Astrocyte (in vitro differentiated cells and primary cell): Measurements from ENCODE around the gene NPY2R. TPM values are rescaled to one million over a fixed set of nuclear protein-coding genes. Genes with fewer than 3 reads are reported as not detected.

Experiments used
- DNase-seq: peaks from one replicate; pipeline ENCODE4 v3.0.0-alpha.2; 2010; ENCODE audit warnings: low read depth
- FAIRE-seq: peaks from 2 replicates; lab custom pipeline; 2011; peaks lifted over from hg19 to GRCh38; lab: Jason Lieb, UNC
- H2AFZ ChIP-seq: 2 replicates; pipeline ENCODE4 v1.6.0; 2012; ENCODE audit warnings: low read depth, low read length, inconsistent platforms
- H3K27ac ChIP-seq: 2 replicates; pipeline ENCODE4 v1.5.1; 2011; ENCODE audit warnings: low read depth, low read length, inconsistent platforms
- H3K27me3 ChIP-seq: 2 replicates; pipeline ENCODE4 v1.6.0; 2011; ENCODE audit warnings: low read length, inconsistent platforms; ENCODE audit not compliant: insufficient read depth
- H3K36me3 ChIP-seq: 2 replicates; pipeline ENCODE4 v1.5.1; 2011; ENCODE audit warnings: low read length, inconsistent platforms; ENCODE audit not compliant: insufficient read depth
- H3K4me1 ChIP-seq: 2 replicates; pipeline ENCODE4 v1.5.1; 2011; ENCODE audit warnings: low read length, inconsistent platforms; ENCODE audit not compliant: insufficient read depth
- H3K4me2 ChIP-seq: 2 replicates; pipeline ENCODE4 v1.6.0; 2012; ENCODE audit warnings: low read length, inconsistent platforms
- H3K4me3 ChIP-seq: 2 replicates; pipeline ENCODE4 v1.5.1; 2011; ENCODE audit warnings: low read depth, mild to moderate bottlenecking, low read length, inconsistent platforms; ENCODE audit not compliant: insufficient read depth
- H3K79me2 ChIP-seq: 2 replicates; pipeline ENCODE4 v1.6.0; 2012; ENCODE audit warnings: mild to moderate bottlenecking, low read length, inconsistent platforms; ENCODE audit not compliant: insufficient read depth
- H3K9ac ChIP-seq: 2 replicates; pipeline ENCODE4 v1.6.0; 2012; ENCODE audit warnings: mild to moderate bottlenecking, low read length, inconsistent platforms
- H3K9me3 ChIP-seq: 2 replicates; pipeline ENCODE4 v1.5.1; 2012; ENCODE audit warnings: low read depth, mild to moderate bottlenecking, low read length, inconsistent platforms; ENCODE audit not compliant: insufficient read depth
- H4K20me1 ChIP-seq: 2 replicates; pipeline ENCODE4 v1.6.0; 2012; ENCODE audit warnings: low read length, inconsistent platforms; ENCODE audit not compliant: insufficient read depth
- H3K27ac Mint-ChIP-seq: one replicate; pipeline ENCODE4 v1.8.0; 2021; ENCODE audit warnings: mild to moderate bottlenecking, mixed read lengths; ENCODE audit not compliant: unreplicated experiment
- H3K27me3 Mint-ChIP-seq: one replicate; pipeline ENCODE4 v1.8.0; 2021; ENCODE audit warnings: low read depth, mixed read lengths; ENCODE audit not compliant: unreplicated experiment
- H3K36me3 Mint-ChIP-seq: one replicate; pipeline ENCODE4 v1.8.0; 2021; ENCODE audit warnings: low read depth, mixed read lengths; ENCODE audit not compliant: unreplicated experiment
- H3K4me1 Mint-ChIP-seq: one replicate; pipeline ENCODE4 v1.8.0; 2021; ENCODE audit warnings: low read depth, mixed read lengths; ENCODE audit not compliant: unreplicated experiment
- H3K4me3 Mint-ChIP-seq: one replicate; pipeline ENCODE4 v1.8.0; 2021; ENCODE audit warnings: mild to moderate bottlenecking, moderate library complexity, mixed read lengths; ENCODE audit not compliant: unreplicated experiment
- H3K9me3 Mint-ChIP-seq: one replicate; pipeline ENCODE4 v1.8.0; 2021; ENCODE audit warnings: mild to moderate bottlenecking, mixed read lengths; ENCODE audit not compliant: unreplicated experiment
- EZH2 ChIP-seq: IDR thresholded peaks from 2 replicates; pipeline ENCODE4 v1.6.1; 2012; ENCODE audit warnings: mild to moderate bottlenecking, low read length, inconsistent platforms; ENCODE audit not compliant: insufficient read depth
- total RNA-seq: library from RNA; stranded (reverse); gene quantifications from 2 replicates; pipeline ENCODE4 v1.2.1, GENCODE V29; 2021
- TF ChIP-seq, protein P1 (sequence below): IDR thresholded peaks from 2 replicates; pipeline ENCODE4 v1.5.1; 2011; ENCODE audit warnings: low read depth, mild to moderate bottlenecking, inconsistent platforms, low read length, moderate library complexity; ENCODE audit not compliant: insufficient read depth

Gene NPY2R
- total RNA-seq, 1 donor from 2014 or later, result 0.09 TPM

DNA sequence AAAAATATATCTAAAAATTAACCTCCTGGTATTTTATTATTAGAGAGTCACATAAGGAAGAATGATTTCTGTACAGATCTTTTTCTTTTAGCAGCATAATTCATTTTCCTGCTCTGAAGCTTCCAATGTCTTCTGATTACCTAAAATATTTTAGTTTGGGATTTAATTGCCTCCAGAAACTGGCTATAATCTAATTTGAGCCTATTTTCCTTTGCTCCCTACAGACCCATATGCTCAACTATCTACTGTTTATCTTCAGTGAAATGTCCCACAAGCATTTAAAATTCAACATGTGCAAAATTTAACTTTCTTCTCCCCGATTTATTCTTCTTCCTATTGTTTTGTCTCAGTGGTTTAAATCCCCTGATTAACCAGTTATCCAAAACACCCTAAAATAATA is 29.1 kb downstream of the NPY2R start:
- Histone ChIP-seq H3K4me1 (no peaks in the 10 kb centered on the region), H3K27ac (no peak overlapping the region), H3K27me3 (no peaks in the 10 kb centered on the region), H2AFZ (no peak overlapping the region), H3K4me2 (no peak overlapping the region), H3K79me2 (no peaks in the 10 kb centered on the region), H3K9ac (no peak overlapping the region), H3K4me3 (no peak overlapping the region), H3K9me3 (no peaks in the 10 kb centered on the region), H4K20me1 (no peaks in the 10 kb centered on the region), H3K36me3 (no peaks in the 10 kb centered on the region)
- TF ChIP-seq EZH2, result no peak
- TF ChIP-seq, protein P1, sequence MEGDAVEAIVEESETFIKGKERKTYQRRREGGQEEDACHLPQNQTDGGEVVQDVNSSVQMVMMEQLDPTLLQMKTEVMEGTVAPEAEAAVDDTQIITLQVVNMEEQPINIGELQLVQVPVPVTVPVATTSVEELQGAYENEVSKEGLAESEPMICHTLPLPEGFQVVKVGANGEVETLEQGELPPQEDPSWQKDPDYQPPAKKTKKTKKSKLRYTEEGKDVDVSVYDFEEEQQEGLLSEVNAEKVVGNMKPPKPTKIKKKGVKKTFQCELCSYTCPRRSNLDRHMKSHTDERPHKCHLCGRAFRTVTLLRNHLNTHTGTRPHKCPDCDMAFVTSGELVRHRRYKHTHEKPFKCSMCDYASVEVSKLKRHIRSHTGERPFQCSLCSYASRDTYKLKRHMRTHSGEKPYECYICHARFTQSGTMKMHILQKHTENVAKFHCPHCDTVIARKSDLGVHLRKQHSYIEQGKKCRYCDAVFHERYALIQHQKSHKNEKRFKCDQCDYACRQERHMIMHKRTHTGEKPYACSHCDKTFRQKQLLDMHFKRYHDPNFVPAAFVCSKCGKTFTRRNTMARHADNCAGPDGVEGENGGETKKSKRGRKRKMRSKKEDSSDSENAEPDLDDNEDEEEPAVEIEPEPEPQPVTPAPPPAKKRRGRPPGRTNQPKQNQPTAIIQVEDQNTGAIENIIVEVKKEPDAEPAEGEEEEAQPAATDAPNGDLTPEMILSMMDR, result no peak
- FAIRE-seq, result no peak
- no peaks in the 10 kb centered on the region for H3K4me1 Mint-ChIP-seq
- H3K4me3 Mint-ChIP-seq, result no peak overlapping the region
- no peaks in the 10 kb centered on the region for H3K27me3 Mint-ChIP-seq
- H3K27ac Mint-ChIP-seq, result no peak overlapping the region
- H3K9me3 Mint-ChIP-seq, result no peaks in the 10 kb centered on the region
- DNase-seq, result no peak
- H3K36me3 Mint-ChIP-seq, result no peaks in the 10 kb centered on the region

DNA sequence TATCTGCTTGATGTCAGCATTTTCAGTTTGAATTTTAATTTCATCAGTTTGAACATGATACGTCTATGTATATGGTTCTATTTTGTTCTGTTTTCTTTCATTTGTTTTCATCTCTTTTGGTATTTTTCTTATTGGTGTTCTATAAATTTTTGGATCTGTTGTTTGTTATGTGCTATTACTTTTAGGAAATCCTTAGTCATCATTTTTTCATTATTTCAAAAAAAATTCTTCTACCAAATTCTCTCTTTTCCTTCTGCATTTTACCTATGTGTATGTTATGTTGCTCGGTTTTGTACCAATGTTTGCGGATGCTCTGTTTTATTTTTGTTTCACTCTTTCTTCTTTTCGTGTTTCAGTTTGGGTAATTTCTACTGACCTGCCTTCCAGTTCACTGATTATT is 32.8 kb downstream of the NPY2R start:
- H3K9ac ChIP-seq, result no peak overlapping the region
- H3K27ac Mint-ChIP-seq, result no peak overlapping the region
- no peaks in the 10 kb centered on the region for H3K79me2 ChIP-seq
- H2AFZ ChIP-seq, result no peak overlapping the region
- H3K4me3 ChIP-seq, result no peak overlapping the region
- H3K36me3 Mint-ChIP-seq, result no peaks in the 10 kb centered on the region
- no peaks in the 10 kb centered on the region for H3K27me3 Mint-ChIP-seq
- no peaks in the 10 kb centered on the region for H4K20me1 ChIP-seq
- FAIRE-seq (no peak), DNase-seq (no peak)
- no peaks in the 10 kb centered on the region for H3K36me3 ChIP-seq
- H3K4me1 ChIP-seq, result no peaks in the 10 kb centered on the region
- H3K4me3 Mint-ChIP-seq, result no peak overlapping the region
- no peak overlapping the region for H3K27ac ChIP-seq
- no peak overlapping the region for H3K4me2 ChIP-seq
- H3K9me3 ChIP-seq, result no peaks in the 10 kb centered on the region
- no peaks in the 10 kb centered on the region for H3K9me3 Mint-ChIP-seq
- H3K4me1 Mint-ChIP-seq, result no peaks in the 10 kb centered on the region
- TF ChIP-seq EZH2, result no peak
- TF ChIP-seq, protein P1, result no peak
- H3K27me3 ChIP-seq, result no peaks in the 10 kb centered on the region

DNA sequence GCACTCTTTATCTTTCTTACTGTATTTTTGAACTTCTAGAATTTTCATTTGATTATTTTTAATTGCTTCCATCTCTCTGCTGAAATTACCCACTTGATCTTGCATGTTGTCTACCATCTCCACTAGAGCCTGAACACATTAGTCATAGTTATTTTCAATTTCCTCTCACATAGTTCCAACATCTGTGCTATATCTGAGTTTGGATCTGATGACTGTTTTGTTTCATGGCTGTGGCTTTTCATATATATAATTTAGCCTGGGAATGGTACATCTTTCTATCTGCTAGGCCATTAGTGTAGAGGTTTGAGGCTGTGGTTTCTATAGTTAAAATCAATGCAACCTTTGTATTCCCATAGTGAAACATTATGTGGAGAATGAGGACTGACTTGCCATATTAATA is 33.2 kb downstream of the NPY2R start:
- Histone ChIP-seq H3K36me3 (no peaks in the 10 kb centered on the region), H3K4me2 (no peak overlapping the region), H2AFZ (no peak overlapping the region), H3K9ac (no peak overlapping the region), H3K27ac (no peak overlapping the region), H3K4me3 (no peak overlapping the region), H3K27me3 (no peaks in the 10 kb centered on the region), H3K4me1 (no peaks in the 10 kb centered on the region), H4K20me1 (no peaks in the 10 kb centered on the region), H3K9me3 (no peaks in the 10 kb centered on the region), H3K79me2 (no peaks in the 10 kb centered on the region)
- DNase-seq (no peak), FAIRE-seq (no peak)
- TF ChIP-seq EZH2, result no peak
- TF ChIP-seq, protein P1, result no peak
- Mint-ChIP-seq H3K9me3 (no peaks in the 10 kb centered on the region), H3K4me3 (no peak overlapping the region), H3K27me3 (no peaks in the 10 kb centered on the region), H3K4me1 (no peaks in the 10 kb centered on the region), H3K36me3 (no peaks in the 10 kb centered on the region), H3K27ac (no peak overlapping the region)
